RWPE2 (cell line): ENCODE data around the gene PRR7.

Experiments
- ATAC-seq: fragments of 200-7000 bp; cut with Tn5 transposase; 3 replicates; pipeline ENCODE4 v1.9.1; 2021; ENCODE audit warnings: low read depth
- DNase-seq: peaks from one replicate; pipeline ENCODE4 v3.0.0-alpha.2; 2020; ENCODE audit warnings: low spot score
- H3K27ac ChIP-seq: fragments of 450-650 bp; 2 replicates; pipeline ENCODE4 v1.5.1; 2017; ENCODE audit warnings: mild to moderate bottlenecking; ENCODE audit not compliant: poor library complexity, severe bottlenecking
- H3K27me3 ChIP-seq: fragments of 250-450 bp; sonication (Bioruptor Pico); 2 replicates; pipeline ENCODE4 v1.5.1; 2021; ENCODE audit warnings: mild to moderate bottlenecking, moderate library complexity; ENCODE audit not compliant: insufficient read depth, poor library complexity, severe bottlenecking
- H3K36me3 ChIP-seq: fragments of 250-450 bp; sonication (Bioruptor Pico); 2 replicates; pipeline ENCODE4 v1.5.1; 2020; ENCODE audit warnings: low read depth, mild to moderate bottlenecking, moderate library complexity
- H3K4me1 ChIP-seq: fragments of 250-450 bp; sonication (Bioruptor Pico); 2 replicates; pipeline ENCODE4 v1.5.1; 2021; ENCODE audit warnings: mild to moderate bottlenecking, moderate library complexity; ENCODE audit not compliant: insufficient read depth, poor library complexity, severe bottlenecking
- H3K4me3 ChIP-seq: fragments of 250-450 bp; sonication (Bioruptor Pico); 2 replicates; pipeline ENCODE4 v1.5.1; 2021; ENCODE audit warnings: mild to moderate bottlenecking, moderate library complexity; ENCODE audit not compliant: severe bottlenecking
- H3K9me3 ChIP-seq: fragments of 250-450 bp; sonication (Bioruptor Pico); 2 replicates; pipeline ENCODE4 v1.5.1; 2021; ENCODE audit warnings: mild to moderate bottlenecking, moderate library complexity; ENCODE audit not compliant: severe bottlenecking
- CTCF ChIP-seq: fragments of 450-650 bp; IDR thresholded peaks from one replicate; pipeline ENCODE4 v1.5.1; 2017; ENCODE audit warnings: mild to moderate bottlenecking, moderate library complexity; ENCODE audit not compliant: poor library complexity, severe bottlenecking

PRR7 gene

GRCh38 chr5:177495243-177496060, 48.8 kb downstream of the PRR7 start:
- peak overlapping the region; percentile 91 for H3K4me3 ChIP-seq
- DNase-seq (peak; percentile 90), ATAC-seq (peak; percentile 17)
- TF ChIP-seq CTCF = peak; percentile 39
- no peaks in the 10 kb centered on the region for H3K9me3 ChIP-seq
- no peaks in the 10 kb centered on the region for H3K27me3 ChIP-seq
- peaks cover 26% of the 10 kb centered on the region for H3K4me1 ChIP-seq
- peak overlapping the region; percentile 96 for H3K27ac ChIP-seq
- H3K36me3 ChIP-seq = peaks cover 52% of the 10 kb centered on the region

- peak; percentile 16 for TF ChIP-seq CTCF
- peaks cover 44% of the 10 kb centered on the region for H3K36me3 ChIP-seq
- ATAC-seq (peak; percentile 6), DNase-seq (no peak)
- peak overlapping the region; percentile 91 for H3K4me3 ChIP-seq
- no peaks in the 10 kb centered on the region for H3K27me3 ChIP-seq
- H3K4me1 ChIP-seq = peaks cover 26% of the 10 kb centered on the region
- H3K9me3 ChIP-seq = no peaks in the 10 kb centered on the region
- H3K27ac ChIP-seq = peak overlapping the region; percentile 96
Observed at GRCh38 chr5:177496070-177496726, 49.6 kb downstream of the PRR7 start.

GRCh38 chr5:177496727-177497291, 50.2 kb downstream of the PRR7 start:
- DNase-seq (peak; percentile 98), ATAC-seq (peak; percentile 48)
- peaks cover 26% of the 10 kb centered on the region for H3K4me1 ChIP-seq
- peaks cover 41% of the 10 kb centered on the region for H3K36me3 ChIP-seq
- no peaks in the 10 kb centered on the region for H3K27me3 ChIP-seq
- H3K4me3 ChIP-seq = peak overlapping the region; percentile 91
- TF ChIP-seq CTCF = no peak
- H3K27ac ChIP-seq = peak overlapping the region; percentile 96
- H3K9me3 ChIP-seq = no peaks in the 10 kb centered on the region

- Histone ChIP-seq H3K27ac (peak within 1 kb of the TSS; percentile 96), H3K4me3 (peak within 1 kb of the TSS; percentile 91), H3K36me3 (peaks cover 36% of the 10 kb centered on the region), H3K9me3 (no peaks in the 10 kb centered on the region), H3K27me3 (no peaks in the 10 kb centered on the region), H3K4me1 (peaks cover 26% of the 10 kb centered on the region)
- peak; percentile 37 for TF ChIP-seq CTCF
- DNase-seq (peak; percentile 98), ATAC-seq (peak; percentile 55)
Observed at GRCh38 chr5:177497292-177498012, 50.8 kb downstream of the PRR7 start, which contains the start of gene PDLIM7. PDLIM7 (minus strand) TSS chr5:177497604; CDS start chr5:177496512, 1,092 bp downstream.
